Ishikawa (cell line): ENCODE data around the gene SCN2A.

Experiments
- CEBPB ChIP-seq: IDR thresholded peaks from 2 replicates; pipeline ENCODE4 v1.6.1; 2012
- CREB1 ChIP-seq: IDR thresholded peaks from 2 replicates; pipeline ENCODE4 v1.6.1; 2012; ENCODE audit warnings: low read depth
- EGR1 ChIP-seq: IDR thresholded peaks from 2 replicates; pipeline ENCODE4 v1.6.1; 2012
- EP300 ChIP-seq: IDR thresholded peaks from 2 replicates; pipeline ENCODE4 v1.6.1; 2012; ENCODE audit warnings: borderline replicate concordance
- FOXM1 ChIP-seq: IDR thresholded peaks from 2 replicates; pipeline ENCODE4 v1.6.1; 2012; ENCODE audit warnings: low read depth, borderline replicate concordance
- NFIC ChIP-seq: IDR thresholded peaks from 2 replicates; pipeline ENCODE4 v1.6.1; 2012
- RAD21 ChIP-seq: IDR thresholded peaks from 2 replicates; pipeline ENCODE4 v1.6.1; 2012; ENCODE audit warnings: low read depth
- TAF1 ChIP-seq: IDR thresholded peaks from 2 replicates; pipeline ENCODE4 v1.6.1; 2012; ENCODE audit warnings: low read depth, mild to moderate bottlenecking
- TCF12 ChIP-seq: IDR thresholded peaks from 2 replicates; pipeline ENCODE4 v1.6.1; 2012; ENCODE audit warnings: low read depth
- TEAD4 ChIP-seq: IDR thresholded peaks from 2 replicates; pipeline ENCODE4 v1.6.1; 2012
- YY1 ChIP-seq: IDR thresholded peaks from 2 replicates; pipeline ENCODE4 v1.6.1; 2012; ENCODE audit warnings: low read depth
- ZBTB7A ChIP-seq: IDR thresholded peaks from 2 replicates; pipeline ENCODE4 v1.6.1; 2012; ENCODE audit warnings: low read depth
- TF ChIP-seq, protein P1 (sequence below): IDR thresholded peaks from 2 replicates; pipeline ENCODE4 v1.6.1; 2012
- TF ChIP-seq, protein P2 (sequence below): IDR thresholded peaks from 2 replicates; pipeline ENCODE4 v1.6.1; 2012
- TF ChIP-seq, protein P3 (sequence below): IDR thresholded peaks from 2 replicates; pipeline ENCODE4 v1.6.1; 2012; ENCODE audit warnings: low read depth, mild to moderate bottlenecking

Gene SCN2A

GRCh38 chr2:165274698-165275097, 35.5 kb downstream of the SCN2A start:
- TF ChIP-seq, protein P1, sequence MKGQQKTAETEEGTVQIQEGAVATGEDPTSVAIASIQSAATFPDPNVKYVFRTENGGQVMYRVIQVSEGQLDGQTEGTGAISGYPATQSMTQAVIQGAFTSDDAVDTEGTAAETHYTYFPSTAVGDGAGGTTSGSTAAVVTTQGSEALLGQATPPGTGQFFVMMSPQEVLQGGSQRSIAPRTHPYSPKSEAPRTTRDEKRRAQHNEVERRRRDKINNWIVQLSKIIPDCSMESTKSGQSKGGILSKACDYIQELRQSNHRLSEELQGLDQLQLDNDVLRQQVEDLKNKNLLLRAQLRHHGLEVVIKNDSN: no peak
- no peak for TF ChIP-seq EGR1
- no peak for TF ChIP-seq YY1
- no peak for TF ChIP-seq NFIC
- TF ChIP-seq, protein P2, sequence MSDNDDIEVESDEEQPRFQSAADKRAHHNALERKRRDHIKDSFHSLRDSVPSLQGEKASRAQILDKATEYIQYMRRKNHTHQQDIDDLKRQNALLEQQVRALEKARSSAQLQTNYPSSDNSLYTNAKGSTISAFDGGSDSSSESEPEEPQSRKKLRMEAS: no peak
- TF ChIP-seq ZBTB7A: no peak

DNA sequence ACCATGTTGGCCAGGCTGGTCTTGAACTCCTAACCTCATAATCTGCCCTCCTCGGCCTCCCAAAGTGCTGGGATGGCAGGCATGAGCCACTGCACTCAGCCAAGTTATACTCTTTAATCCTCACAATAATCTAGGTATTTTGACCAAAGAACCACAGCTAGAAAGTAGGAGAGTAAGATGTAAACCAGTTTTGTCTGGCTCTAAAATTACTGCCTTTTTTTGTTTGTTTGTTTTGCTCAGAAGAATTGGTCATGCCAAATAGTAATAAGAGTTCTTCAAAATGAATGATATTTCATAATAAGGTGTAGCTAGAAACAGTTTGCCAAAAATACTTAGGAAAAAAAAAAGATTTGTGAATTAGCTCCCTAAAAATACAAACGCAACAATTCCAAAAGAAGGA, 36.7 kb downstream of the SCN2A start:
- no peak for TF ChIP-seq EGR1
- TF ChIP-seq, protein P1: no peak
- no peak for TF ChIP-seq YY1
- TF ChIP-seq RAD21: no peak
- TF ChIP-seq, protein P3, sequence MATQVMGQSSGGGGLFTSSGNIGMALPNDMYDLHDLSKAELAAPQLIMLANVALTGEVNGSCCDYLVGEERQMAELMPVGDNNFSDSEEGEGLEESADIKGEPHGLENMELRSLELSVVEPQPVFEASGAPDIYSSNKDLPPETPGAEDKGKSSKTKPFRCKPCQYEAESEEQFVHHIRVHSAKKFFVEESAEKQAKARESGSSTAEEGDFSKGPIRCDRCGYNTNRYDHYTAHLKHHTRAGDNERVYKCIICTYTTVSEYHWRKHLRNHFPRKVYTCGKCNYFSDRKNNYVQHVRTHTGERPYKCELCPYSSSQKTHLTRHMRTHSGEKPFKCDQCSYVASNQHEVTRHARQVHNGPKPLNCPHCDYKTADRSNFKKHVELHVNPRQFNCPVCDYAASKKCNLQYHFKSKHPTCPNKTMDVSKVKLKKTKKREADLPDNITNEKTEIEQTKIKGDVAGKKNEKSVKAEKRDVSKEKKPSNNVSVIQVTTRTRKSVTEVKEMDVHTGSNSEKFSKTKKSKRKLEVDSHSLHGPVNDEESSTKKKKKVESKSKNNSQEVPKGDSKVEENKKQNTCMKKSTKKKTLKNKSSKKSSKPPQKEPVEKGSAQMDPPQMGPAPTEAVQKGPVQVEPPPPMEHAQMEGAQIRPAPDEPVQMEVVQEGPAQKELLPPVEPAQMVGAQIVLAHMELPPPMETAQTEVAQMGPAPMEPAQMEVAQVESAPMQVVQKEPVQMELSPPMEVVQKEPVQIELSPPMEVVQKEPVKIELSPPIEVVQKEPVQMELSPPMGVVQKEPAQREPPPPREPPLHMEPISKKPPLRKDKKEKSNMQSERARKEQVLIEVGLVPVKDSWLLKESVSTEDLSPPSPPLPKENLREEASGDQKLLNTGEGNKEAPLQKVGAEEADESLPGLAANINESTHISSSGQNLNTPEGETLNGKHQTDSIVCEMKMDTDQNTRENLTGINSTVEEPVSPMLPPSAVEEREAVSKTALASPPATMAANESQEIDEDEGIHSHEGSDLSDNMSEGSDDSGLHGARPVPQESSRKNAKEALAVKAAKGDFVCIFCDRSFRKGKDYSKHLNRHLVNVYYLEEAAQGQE: no peak
- TF ChIP-seq CREB1: no peak
- no peak for TF ChIP-seq FOXM1
- no peak for TF ChIP-seq EP300
- no peak for TF ChIP-seq CEBPB

DNA sequence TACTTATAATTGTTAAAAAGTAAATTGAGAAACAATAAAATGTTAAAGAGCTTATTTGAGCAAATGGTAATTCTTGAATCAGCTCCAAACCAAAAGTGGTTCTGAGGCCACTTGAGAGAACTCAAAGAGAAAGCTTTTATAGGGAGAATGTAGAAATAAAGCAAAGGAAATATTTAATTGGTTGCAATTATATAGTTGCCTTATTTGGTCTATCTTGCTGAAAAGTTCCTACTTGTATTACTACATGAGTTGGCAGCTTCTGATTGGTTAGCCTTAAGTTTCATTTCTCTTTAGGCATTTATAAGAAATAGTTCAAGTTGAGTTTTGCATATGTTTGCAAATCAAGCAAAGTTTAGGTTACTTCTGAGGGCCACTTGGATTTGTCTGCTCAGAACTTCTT, 38.1 kb downstream of the SCN2A start:
- TF ChIP-seq RAD21 (no peak), EP300 (no peak), NFIC (no peak), TCF12 (no peak), CEBPB (no peak), CREB1 (no peak)
- TF ChIP-seq, protein P2: no peak

DNA sequence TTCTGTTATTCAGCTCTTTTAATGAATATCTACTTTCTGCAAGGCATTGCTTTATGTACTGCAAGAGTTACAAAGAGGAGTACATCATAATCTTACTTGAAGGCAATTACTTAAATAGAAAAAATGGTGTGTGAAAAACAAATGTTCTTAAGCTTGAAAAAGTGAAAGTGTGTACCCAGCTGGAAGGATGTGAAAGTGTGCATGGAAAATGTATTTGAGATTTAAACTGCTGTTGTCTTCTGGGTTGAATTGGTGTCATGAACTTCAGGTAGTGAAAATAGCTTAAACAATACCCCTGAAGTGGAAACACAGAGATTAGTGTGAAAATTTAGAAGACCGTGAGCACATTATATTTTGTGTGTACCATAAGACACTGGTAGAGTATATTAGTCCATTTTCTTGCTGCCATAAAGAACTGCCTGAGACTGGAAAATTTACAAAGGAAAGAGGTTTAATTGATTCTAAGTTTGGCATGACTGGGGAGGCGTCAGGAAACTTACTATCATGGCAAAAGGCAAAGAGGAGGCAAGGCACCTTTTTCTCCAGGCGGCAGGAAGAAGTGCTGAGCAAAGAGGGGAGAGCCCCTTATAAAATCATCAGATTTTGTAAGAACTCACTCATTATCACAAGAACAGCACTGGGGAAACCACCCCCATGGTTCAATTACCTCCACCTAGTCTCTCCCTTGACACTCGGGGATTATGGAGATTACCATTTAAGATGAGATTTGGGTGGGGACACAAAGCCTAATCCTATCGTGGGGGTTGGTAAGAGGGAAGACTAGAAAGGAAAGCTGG, 38.8 kb downstream of the SCN2A start:
- TF ChIP-seq CREB1 (no peak), TAF1 (no peak), CEBPB (no peak), FOXM1 (no peak), EP300 (no peak), EGR1 (no peak), RAD21 (no peak), NFIC (no peak), ZBTB7A (no peak), TEAD4 (no peak), TCF12 (no peak), YY1 (no peak)
- TF ChIP-seq, protein P2: no peak
- TF ChIP-seq, protein P3: no peak
- TF ChIP-seq, protein P1: no peak

DNA sequence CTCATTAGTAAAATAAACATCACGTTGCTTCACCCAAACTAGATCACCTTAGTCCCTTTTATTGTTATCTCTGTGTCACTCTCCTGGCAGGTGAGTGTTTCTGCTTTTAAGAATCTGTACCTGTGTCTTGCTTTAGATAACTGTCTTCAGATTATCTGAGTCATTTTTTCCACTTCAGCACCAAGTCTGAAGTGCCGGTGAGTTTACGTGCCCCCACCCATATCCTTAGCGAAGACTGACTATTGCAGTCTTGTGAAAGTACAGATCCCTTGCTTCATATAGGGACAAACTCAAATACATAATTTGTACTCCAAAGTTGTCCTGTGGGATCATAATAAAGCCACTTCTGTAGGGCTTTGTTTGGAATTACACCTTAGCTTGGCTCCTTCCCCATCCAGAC, 41.1 kb downstream of the SCN2A start:
- TF ChIP-seq NFIC: no peak
- TF ChIP-seq ZBTB7A: no peak
- TF ChIP-seq, protein P1: no peak
- TF ChIP-seq, protein P3: no peak
- no peak for TF ChIP-seq TCF12
- TF ChIP-seq YY1: no peak
- TF ChIP-seq, protein P2: no peak
- no peak for TF ChIP-seq EGR1
